ENCODE results near the gene AQP12A.

AQP12A gene

DNA sequence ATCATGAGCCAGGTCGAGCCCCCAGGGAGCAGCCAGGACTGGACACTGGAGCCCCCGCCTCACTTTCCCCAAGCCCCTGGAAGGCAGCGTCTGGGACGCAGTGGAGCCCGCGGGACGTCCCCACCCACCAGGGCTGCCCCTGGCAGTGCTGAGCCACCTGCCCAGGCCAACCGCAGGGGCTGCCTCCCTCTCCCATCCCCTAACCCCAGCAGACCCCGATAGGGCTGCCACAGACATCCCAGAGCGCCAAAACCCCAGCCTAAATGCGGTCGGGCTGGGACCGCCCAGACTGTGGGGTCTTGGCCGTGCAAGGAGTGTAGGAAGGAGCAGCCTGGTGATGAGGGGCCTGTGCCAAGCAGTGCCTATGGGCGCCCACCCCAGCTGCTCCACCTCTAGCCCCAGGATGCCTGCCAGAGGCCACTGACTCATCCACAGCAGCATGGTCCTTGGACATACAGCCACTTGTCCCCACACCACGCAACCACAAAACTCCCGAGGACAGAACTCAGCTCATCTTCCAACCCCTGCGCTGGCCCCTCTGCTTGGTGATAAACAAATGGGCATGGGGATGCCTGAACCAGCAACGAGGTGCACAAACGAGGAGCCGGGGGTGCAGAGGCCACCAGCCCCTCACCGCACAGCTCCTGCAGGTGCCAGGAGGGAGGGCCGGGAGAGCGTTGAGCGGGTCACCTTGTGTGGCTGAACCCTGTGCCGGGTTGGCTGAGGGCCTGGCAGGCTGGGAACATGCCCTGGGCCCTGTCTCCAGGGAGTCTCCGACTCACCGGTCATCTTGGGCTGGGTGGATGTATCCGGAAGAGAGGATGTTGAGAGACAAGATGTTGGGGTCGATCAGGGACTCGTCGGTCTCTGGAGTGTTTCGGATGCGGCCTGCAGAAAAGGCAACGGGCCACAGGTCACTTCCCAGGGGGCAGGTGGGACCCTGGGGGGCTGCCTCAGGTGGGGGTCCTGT lies 44.9 kb downstream of the AQP12A start:
- WGBS, 2 experiments (ENCODE audit: insufficient coverage in 2 of 2), result 88 to 90% methylated on average over 29 to 32 of the region's 35 CpGs
- no peaks in the 10 kb centered on the region for H3K36me3 ChIP-seq (ENCODE audit: control insufficient read depth, insufficient read depth, low read length)

DNA sequence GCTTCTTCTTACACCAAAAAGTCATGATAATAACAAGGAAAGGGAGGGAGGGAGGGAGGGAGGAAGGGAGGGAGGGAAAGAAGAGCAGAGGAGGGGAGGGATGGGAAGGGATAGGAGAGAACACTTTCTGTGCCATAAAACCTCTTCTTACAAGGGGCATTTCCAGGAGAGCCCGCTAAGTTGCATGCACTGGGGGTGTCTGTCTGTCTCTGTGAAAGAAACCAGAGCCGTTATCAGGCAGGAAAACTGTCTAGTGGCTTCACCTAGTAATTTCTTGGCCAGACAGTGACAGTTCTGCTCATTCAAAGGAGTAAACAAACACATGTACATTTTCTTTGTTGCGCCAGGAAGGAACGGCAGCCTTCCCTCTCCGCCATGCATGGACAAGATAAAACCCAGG lies 45.8 kb downstream of the AQP12A start:
- Histone ChIP-seq H3K4me1 (ENCODE audit: control insufficient read depth, insufficient read depth, low read length, poor library complexity, severe bottlenecking) (no peaks in the 10 kb centered on the region), H3K36me3 (ENCODE audit: control insufficient read depth, insufficient read depth, low read length) (peaks cover 2% of the 10 kb centered on the region), H3K27ac (ENCODE audit: low read depth, low read length, severe bottlenecking) (no peak overlapping the region), H3K9me3 (ENCODE audit: control insufficient read depth, low read length) (no peaks in the 10 kb centered on the region), H3K4me3 (ENCODE audit: extremely low read depth, insufficient read depth, low read length, poor library complexity, severe bottlenecking) (no peak overlapping the region)
- WGBS, 2 experiments (ENCODE audit: insufficient coverage in 2 of 2), result 94 to 96% methylated on average over 5 of the region's 5 CpGs

More for the DNA sequence above, 44.9 kb downstream of the AQP12A start:
- H3K4me3 ChIP-seq (ENCODE audit: extremely low read depth, insufficient read depth, low read length, poor library complexity, severe bottlenecking), result no peak overlapping the region
- no peaks in the 10 kb centered on the region for H3K9me3 ChIP-seq (ENCODE audit: control insufficient read depth, low read length)
- no peak overlapping the region for H3K27ac ChIP-seq (ENCODE audit: low read depth, low read length, severe bottlenecking)
- H3K4me1 ChIP-seq (ENCODE audit: control insufficient read depth, insufficient read depth, low read length, poor library complexity, severe bottlenecking), result no peaks in the 10 kb centered on the region

DNA sequence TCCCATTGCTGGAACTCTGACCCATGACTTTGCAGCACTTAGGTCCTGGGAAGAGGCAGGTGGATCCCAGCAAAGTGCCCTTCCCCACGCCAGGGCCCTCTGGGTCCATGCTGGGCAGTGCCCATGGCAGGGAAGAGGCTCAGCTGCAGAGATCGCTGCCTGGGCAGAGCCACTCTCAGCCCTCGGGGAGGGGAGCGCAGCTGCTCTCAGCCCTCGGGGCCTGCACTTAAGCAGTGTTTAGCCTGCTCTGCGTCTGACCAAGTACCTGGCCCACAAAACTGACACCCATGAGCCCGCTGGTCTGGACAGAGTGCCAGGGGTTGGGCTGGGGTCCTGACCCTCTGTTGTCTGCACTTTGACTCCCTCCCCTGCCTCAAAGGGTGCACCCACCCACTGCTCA lies 46.3 kb downstream of the AQP12A start:
- Histone ChIP-seq H3K4me1 (ENCODE audit: control insufficient read depth, insufficient read depth, low read length, poor library complexity, severe bottlenecking) (no peaks in the 10 kb centered on the region), H3K9me3 (ENCODE audit: control insufficient read depth, low read length) (no peaks in the 10 kb centered on the region), H3K27ac (ENCODE audit: low read depth, low read length, severe bottlenecking) (no peak overlapping the region), H3K4me3 (ENCODE audit: extremely low read depth, insufficient read depth, low read length, poor library complexity, severe bottlenecking) (no peak overlapping the region), H3K36me3 (ENCODE audit: control insufficient read depth, insufficient read depth, low read length) (peaks cover 3% of the 10 kb centered on the region)
- 90 to 92% methylated on average over 7 of the region's 7 CpGs for WGBS, 2 experiments (ENCODE audit: insufficient coverage in 2 of 2)

DNA sequence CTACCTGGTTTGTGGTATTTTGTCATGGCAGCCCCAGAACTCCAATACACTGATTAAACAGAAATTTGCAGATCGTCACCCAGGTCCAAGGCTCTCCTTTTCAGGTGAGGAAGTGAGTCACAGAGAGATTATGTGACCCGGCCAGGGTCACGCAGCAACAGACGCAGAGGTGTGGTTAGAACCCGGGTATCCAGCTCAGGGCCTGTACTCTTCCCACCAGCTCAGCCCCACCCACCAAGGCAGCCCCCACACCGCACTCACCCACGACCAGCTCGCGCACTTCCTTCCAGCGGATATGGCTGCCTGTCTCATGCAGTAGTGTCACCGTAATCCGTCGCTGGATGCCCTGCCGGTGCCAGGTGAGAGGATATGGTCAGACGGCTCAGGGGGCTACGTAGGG lies 48.1 kb downstream of the AQP12A start:
- 94% methylated on average over 10 of the region's 16 CpGs for WGBS, 2 experiments (ENCODE audit: insufficient coverage in 2 of 2)
- Histone ChIP-seq H3K4me1 (ENCODE audit: control insufficient read depth, insufficient read depth, low read length, poor library complexity, severe bottlenecking) (no peaks in the 10 kb centered on the region), H3K27ac (ENCODE audit: low read depth, low read length, severe bottlenecking) (no peak overlapping the region), H3K4me3 (ENCODE audit: extremely low read depth, insufficient read depth, low read length, poor library complexity, severe bottlenecking) (no peak overlapping the region), H3K36me3 (ENCODE audit: control insufficient read depth, insufficient read depth, low read length) (peaks cover 3% of the 10 kb centered on the region), H3K9me3 (ENCODE audit: control insufficient read depth, low read length) (no peaks in the 10 kb centered on the region)

DNA sequence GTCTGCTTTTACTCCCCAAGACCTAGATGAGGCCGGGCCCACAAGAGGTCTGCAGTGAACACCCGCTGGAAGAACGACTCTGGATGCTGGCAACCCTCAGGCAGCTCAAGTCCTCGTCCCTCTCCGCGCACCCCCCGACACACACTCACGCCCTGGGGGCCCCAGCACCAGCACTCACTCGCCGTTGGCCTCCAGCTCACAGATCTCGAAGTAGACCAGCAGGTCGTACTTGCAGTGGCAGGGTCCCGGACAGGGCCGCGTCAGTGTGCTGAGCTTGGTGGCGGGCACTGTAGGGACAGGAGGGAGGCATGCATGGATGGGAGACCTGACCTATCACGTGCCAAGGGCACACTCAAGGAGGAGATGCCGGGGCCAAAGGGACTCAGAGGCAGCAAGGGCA lies 49.4 kb downstream of the AQP12A start:
- H3K9me3 ChIP-seq (ENCODE audit: control insufficient read depth, low read length), result no peaks in the 10 kb centered on the region
- peaks cover 7% of the 10 kb centered on the region for H3K36me3 ChIP-seq (ENCODE audit: control insufficient read depth, insufficient read depth, low read length)
- no peaks in the 10 kb centered on the region for H3K4me1 ChIP-seq (ENCODE audit: control insufficient read depth, insufficient read depth, low read length, poor library complexity, severe bottlenecking)
- H3K4me3 ChIP-seq (ENCODE audit: extremely low read depth, insufficient read depth, low read length, poor library complexity, severe bottlenecking), result no peak overlapping the region
- H3K27ac ChIP-seq (ENCODE audit: low read depth, low read length, severe bottlenecking), result no peak overlapping the region
- WGBS, 2 experiments (ENCODE audit: insufficient coverage in 2 of 2), result 84 to 93% methylated on average over 14 to 15 of the region's 18 CpGs

DNA sequence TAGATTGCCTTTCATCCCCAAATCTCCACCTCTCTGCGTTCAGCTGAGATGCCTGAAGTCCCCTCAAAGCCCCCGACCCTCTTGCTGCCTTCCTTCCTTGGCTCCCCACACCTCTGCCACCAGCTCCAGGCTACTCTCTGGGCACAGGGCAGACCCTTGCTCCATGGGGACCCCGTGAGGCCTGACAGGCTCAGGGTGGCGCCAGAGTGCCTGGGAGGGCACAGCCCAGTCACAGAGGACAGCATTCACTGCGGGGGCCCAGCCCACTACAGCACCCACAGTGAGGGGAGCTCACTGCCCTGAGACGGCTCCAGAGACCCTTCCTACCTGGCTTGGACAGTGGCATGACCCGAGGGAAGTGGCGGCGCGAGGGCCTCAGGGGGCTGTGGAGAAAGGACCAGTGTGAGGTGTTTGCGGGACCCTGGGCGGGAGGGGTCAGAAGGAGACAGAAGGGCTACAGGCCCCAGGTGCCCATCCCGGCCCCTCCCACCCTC lies 51.0 kb downstream of the AQP12A start:
- H3K4me1 ChIP-seq (ENCODE audit: control insufficient read depth, insufficient read depth, low read length, poor library complexity, severe bottlenecking), result no peaks in the 10 kb centered on the region
- peaks cover 7% of the 10 kb centered on the region for H3K36me3 ChIP-seq (ENCODE audit: control insufficient read depth, insufficient read depth, low read length)
- H3K4me3 ChIP-seq (ENCODE audit: extremely low read depth, insufficient read depth, low read length, poor library complexity, severe bottlenecking), result no peak overlapping the region
- H3K27ac ChIP-seq (ENCODE audit: low read depth, low read length, severe bottlenecking), result no peak overlapping the region
- no peaks in the 10 kb centered on the region for H3K9me3 ChIP-seq (ENCODE audit: control insufficient read depth, low read length)
- WGBS, 2 experiments (ENCODE audit: insufficient coverage in 2 of 2), result 78 to 91% methylated on average over 4 to 9 of the region's 13 CpGs

DNA sequence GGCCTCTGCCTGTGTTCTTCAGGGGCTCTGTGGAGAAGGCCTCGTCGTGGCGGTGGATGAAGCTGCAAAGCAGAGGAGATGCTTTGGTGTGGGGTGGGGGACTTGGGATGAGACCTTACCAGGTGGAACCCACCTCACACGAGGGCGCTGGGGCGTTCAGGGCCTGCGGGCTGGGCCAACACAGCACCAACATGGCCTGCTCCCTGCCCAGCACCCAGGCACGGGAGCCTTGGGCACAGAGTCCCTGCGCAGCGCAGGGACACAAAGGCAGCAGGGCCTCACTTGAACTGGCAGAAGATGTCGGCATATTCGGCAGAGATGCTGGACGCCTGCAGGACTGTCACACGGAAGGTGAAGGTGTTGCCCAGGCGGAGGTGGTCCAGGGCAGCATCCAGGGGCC lies 53.8 kb downstream of the AQP12A start:
- Histone ChIP-seq H3K36me3 (ENCODE audit: control insufficient read depth, insufficient read depth, low read length) (peaks cover 7% of the 10 kb centered on the region), H3K9me3 (ENCODE audit: control insufficient read depth, low read length) (no peaks in the 10 kb centered on the region), H3K27ac (ENCODE audit: low read depth, low read length, severe bottlenecking) (no peak overlapping the region), H3K4me1 (ENCODE audit: control insufficient read depth, insufficient read depth, low read length, poor library complexity, severe bottlenecking) (no peaks in the 10 kb centered on the region), H3K4me3 (ENCODE audit: extremely low read depth, insufficient read depth, low read length, poor library complexity, severe bottlenecking) (no peak overlapping the region)
- WGBS, 2 experiments (ENCODE audit: insufficient coverage in 2 of 2), result 92 to 96% methylated on average over 15 of the region's 15 CpGs

DNA sequence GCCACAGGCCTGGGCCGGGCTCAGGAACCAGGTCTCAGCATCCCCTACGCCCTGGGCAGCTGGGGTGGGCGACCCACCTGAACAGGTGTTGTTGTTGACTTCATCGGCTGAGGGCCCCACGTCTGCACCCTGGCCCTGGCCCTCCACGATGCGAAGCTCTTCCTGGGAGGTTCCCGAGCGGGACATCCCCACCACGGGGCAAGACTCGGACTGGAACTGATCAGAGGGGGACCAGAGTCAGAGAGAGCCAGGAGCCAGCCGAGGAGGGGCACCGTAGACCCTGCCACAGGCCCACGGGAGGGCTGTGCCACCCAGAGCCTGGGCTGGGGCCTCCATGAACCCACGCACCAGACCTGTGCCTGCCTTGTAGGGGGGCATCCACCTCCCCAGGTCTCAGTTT lies 54.3 kb downstream of the AQP12A start:
- Histone ChIP-seq H3K4me3 (ENCODE audit: extremely low read depth, insufficient read depth, low read length, poor library complexity, severe bottlenecking) (no peak overlapping the region), H3K36me3 (ENCODE audit: control insufficient read depth, insufficient read depth, low read length) (peaks cover 7% of the 10 kb centered on the region), H3K9me3 (ENCODE audit: control insufficient read depth, low read length) (no peaks in the 10 kb centered on the region), H3K4me1 (ENCODE audit: control insufficient read depth, insufficient read depth, low read length, poor library complexity, severe bottlenecking) (no peaks in the 10 kb centered on the region), H3K27ac (ENCODE audit: low read depth, low read length, severe bottlenecking) (no peak overlapping the region)
- 90 to 95% methylated on average over 14 to 15 of the region's 15 CpGs for WGBS, 2 experiments (ENCODE audit: insufficient coverage in 2 of 2)

DNA sequence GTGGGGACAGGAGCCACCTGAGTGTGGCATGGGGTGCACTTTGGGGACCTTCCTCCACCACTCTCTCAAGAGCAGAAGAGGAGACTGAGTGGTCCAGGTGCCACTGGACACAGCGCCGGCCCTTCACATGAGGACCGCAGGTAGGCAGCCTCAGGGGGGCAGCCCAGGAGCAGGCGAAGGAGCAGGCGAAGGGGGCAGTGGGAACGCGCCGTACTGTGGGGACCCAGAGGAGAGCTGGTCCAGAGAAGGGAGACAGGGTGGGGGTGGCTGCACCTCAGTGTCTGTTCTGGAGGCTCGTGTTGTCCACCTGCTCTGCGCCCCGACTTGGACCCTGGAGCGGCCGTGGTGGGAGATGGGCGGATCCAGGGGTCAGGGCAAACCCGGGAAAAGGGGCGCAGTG lies 55.0 kb downstream of the AQP12A start:
- Histone ChIP-seq H3K9me3 (ENCODE audit: control insufficient read depth, low read length) (no peaks in the 10 kb centered on the region), H3K4me3 (ENCODE audit: extremely low read depth, insufficient read depth, low read length, poor library complexity, severe bottlenecking) (no peak overlapping the region), H3K4me1 (ENCODE audit: control insufficient read depth, insufficient read depth, low read length, poor library complexity, severe bottlenecking) (no peaks in the 10 kb centered on the region), H3K36me3 (ENCODE audit: control insufficient read depth, insufficient read depth, low read length) (peaks cover 7% of the 10 kb centered on the region), H3K27ac (ENCODE audit: low read depth, low read length, severe bottlenecking) (no peak overlapping the region)
- 93 to 98% methylated on average over 10 to 16 of the region's 16 CpGs for WGBS, 2 experiments (ENCODE audit: insufficient coverage in 2 of 2)

DNA sequence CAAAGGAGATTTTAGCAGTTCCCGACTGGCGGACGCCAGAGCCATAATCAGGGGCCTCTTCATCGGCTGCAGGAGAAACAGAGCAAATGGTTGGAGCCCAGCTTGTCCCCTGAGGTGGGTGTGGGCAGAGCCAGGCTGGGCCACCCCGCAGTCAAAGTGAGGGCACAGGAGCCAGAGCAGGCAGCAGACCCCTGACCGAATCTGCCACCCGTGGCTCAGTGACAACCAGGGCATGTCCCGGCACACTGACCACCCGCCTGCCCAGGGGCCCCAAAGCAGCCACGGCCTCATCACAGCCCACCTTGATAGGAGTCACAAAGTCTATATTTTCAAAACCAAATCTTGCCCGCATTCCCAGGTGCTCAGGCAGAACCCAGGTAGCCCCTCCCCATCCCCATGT lies 55.6 kb downstream of the AQP12A start:
- Histone ChIP-seq H3K4me3 (ENCODE audit: extremely low read depth, insufficient read depth, low read length, poor library complexity, severe bottlenecking) (no peak overlapping the region), H3K27ac (ENCODE audit: low read depth, low read length, severe bottlenecking) (no peak overlapping the region), H3K4me1 (ENCODE audit: control insufficient read depth, insufficient read depth, low read length, poor library complexity, severe bottlenecking) (no peaks in the 10 kb centered on the region), H3K36me3 (ENCODE audit: control insufficient read depth, insufficient read depth, low read length) (peaks cover 7% of the 10 kb centered on the region), H3K9me3 (ENCODE audit: control insufficient read depth, low read length) (no peaks in the 10 kb centered on the region)
- whole genome bisulfite sequencing, 2 experiments (ENCODE audit: insufficient coverage in 2 of 2), result 82 to 95% methylated on average over 8 to 11 of the region's 11 CpGs
